Hepatocyte (in vitro differentiated cells): Measurements from ENCODE around the gene GPC5.

Experiments used
- EZH2 ChIP-seq: fragments of 200-600 bp; sonication (generic); IDR thresholded peaks from 2 replicates; pipeline ENCODE4 v1.6.1; 2016; ENCODE audit warnings: antibody characterized with exemption, mild to moderate bottlenecking, borderline replicate concordance
- TF ChIP-seq, protein P1 (sequence below): fragments of 200-600 bp; sonication (generic); IDR thresholded peaks from 2 replicates; pipeline ENCODE4 v1.5.1; 2016; ENCODE audit warnings: antibody characterized with exemption, mild to moderate bottlenecking; ENCODE audit not compliant: poor library complexity

GRCh38 chr13:92661406-92661805 is 1263.0 kb downstream of the GPC5 start:
- TF ChIP-seq, protein P1, sequence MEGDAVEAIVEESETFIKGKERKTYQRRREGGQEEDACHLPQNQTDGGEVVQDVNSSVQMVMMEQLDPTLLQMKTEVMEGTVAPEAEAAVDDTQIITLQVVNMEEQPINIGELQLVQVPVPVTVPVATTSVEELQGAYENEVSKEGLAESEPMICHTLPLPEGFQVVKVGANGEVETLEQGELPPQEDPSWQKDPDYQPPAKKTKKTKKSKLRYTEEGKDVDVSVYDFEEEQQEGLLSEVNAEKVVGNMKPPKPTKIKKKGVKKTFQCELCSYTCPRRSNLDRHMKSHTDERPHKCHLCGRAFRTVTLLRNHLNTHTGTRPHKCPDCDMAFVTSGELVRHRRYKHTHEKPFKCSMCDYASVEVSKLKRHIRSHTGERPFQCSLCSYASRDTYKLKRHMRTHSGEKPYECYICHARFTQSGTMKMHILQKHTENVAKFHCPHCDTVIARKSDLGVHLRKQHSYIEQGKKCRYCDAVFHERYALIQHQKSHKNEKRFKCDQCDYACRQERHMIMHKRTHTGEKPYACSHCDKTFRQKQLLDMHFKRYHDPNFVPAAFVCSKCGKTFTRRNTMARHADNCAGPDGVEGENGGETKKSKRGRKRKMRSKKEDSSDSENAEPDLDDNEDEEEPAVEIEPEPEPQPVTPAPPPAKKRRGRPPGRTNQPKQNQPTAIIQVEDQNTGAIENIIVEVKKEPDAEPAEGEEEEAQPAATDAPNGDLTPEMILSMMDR: no peak
- TF ChIP-seq EZH2: no peak
